ENCODE results near the gene WNT4.

WNT4 gene

GRCh38 chr1:22089134-22089571 is 53.7 kb downstream of the WNT4 start:
- H3K36me3 ChIP-seq (replicated peaks): peaks cover 67% of the 10 kb centered on the region
- H3K27me3 ChIP-seq (ENCODE audit: low read depth): no peaks in the 10 kb centered on the region
- H3K4me1 ChIP-seq: peaks cover 13% of the 10 kb centered on the region; the same call in 1 of the 2 replicates
- no peak for DNase-seq (ENCODE audit: low spot score in 2 of 2)
- no peaks in the 10 kb centered on the region for H3K9me3 ChIP-seq
- H3K4me3 ChIP-seq: no peak overlapping the region
- in situ Hi-C loops (cut with MboI; ENCODE audit: low sequenced_read_pairs): no loop called here

GRCh38 chr1:22088331-22088730 is 54.6 kb downstream of the WNT4 start:
- DNase-seq (ENCODE audit: low spot score in 2 of 2): no peak
- in situ Hi-C loops (cut with MboI; ENCODE audit: low sequenced_read_pairs): no loop called here
- Histone ChIP-seq H3K36me3 (replicated peaks) (peaks cover 64% of the 10 kb centered on the region), H3K4me3 (no peak overlapping the region), H3K27me3 (ENCODE audit: low read depth) (no peaks in the 10 kb centered on the region), H3K9me3 (no peaks in the 10 kb centered on the region), H3K4me1 (peaks cover 13% of the 10 kb centered on the region; the same call in 1 of the 2 replicates)

GRCh38 chr1:22080191-22080590 is 62.7 kb downstream of the WNT4 start:
- Histone ChIP-seq H3K4me3 (no peak overlapping the region), H3K27me3 (ENCODE audit: low read depth) (no peaks in the 10 kb centered on the region), H3K4me1 (peaks cover 35% of the 10 kb centered on the region), H3K9me3 (no peaks in the 10 kb centered on the region), H3K36me3 (replicated peaks) (peaks cover 27% of the 10 kb centered on the region)
- in situ Hi-C loops (cut with MboI; ENCODE audit: low sequenced_read_pairs): no loop called here
- peak in 1 of 2 experiments; percentile 89 for DNase-seq (ENCODE audit: low spot score in 2 of 2)

GRCh38 chr1:22078133-22078532 is 64.8 kb downstream of the WNT4 start:
- Histone ChIP-seq H3K4me1 (peaks cover 50% of the 10 kb centered on the region), H3K9me3 (no peaks in the 10 kb centered on the region), H3K27me3 (ENCODE audit: low read depth) (no peaks in the 10 kb centered on the region), H3K4me3 (no peak overlapping the region), H3K36me3 (replicated peaks) (peaks cover 19% of the 10 kb centered on the region)
- in situ Hi-C loops (cut with MboI; ENCODE audit: low sequenced_read_pairs): no loop called here
- no peak for DNase-seq (ENCODE audit: low spot score in 2 of 2)

- H3K36me3 ChIP-seq (replicated peaks): peaks cover 19% of the 10 kb centered on the region
- peak; percentile 35 to 56 for DNase-seq (ENCODE audit: low spot score in 2 of 2)
- in situ Hi-C loops (cut with MboI; ENCODE audit: low sequenced_read_pairs): no loop called here
- H3K4me3 ChIP-seq: no peak overlapping the region
- peaks cover 50% of the 10 kb centered on the region for H3K4me1 ChIP-seq
- no peaks in the 10 kb centered on the region for H3K9me3 ChIP-seq
- no peaks in the 10 kb centered on the region for H3K27me3 ChIP-seq (ENCODE audit: low read depth)
Observed at GRCh38 chr1:22077728-22078127, 65.2 kb downstream of the WNT4 start.

GRCh38 chr1:22076346-22076745 is 66.6 kb downstream of the WNT4 start:
- peaks cover 50% of the 10 kb centered on the region for H3K4me1 ChIP-seq
- no peak for DNase-seq (ENCODE audit: low spot score in 2 of 2)
- in situ Hi-C loops (cut with MboI; ENCODE audit: low sequenced_read_pairs): no loop called here
- H3K27me3 ChIP-seq (ENCODE audit: low read depth): no peaks in the 10 kb centered on the region
- H3K4me3 ChIP-seq: no peak overlapping the region
- peaks cover 10% of the 10 kb centered on the region for H3K36me3 ChIP-seq (replicated peaks)
- H3K9me3 ChIP-seq: no peaks in the 10 kb centered on the region

GRCh38 chr1:22075718-22076117 is 67.2 kb downstream of the WNT4 start:
- in situ Hi-C loops (cut with MboI; ENCODE audit: low sequenced_read_pairs): no loop called here

GRCh38 chr1:22074803-22075202 is 68.1 kb downstream of the WNT4 start:
- peaks cover 46% of the 10 kb centered on the region for H3K4me1 ChIP-seq
- no peak overlapping the region for H3K4me3 ChIP-seq
- no peaks in the 10 kb centered on the region for H3K9me3 ChIP-seq
- no peaks in the 10 kb centered on the region for H3K27me3 ChIP-seq (ENCODE audit: low read depth)
- peak in 1 of 2 experiments; percentile 52 for DNase-seq (ENCODE audit: low spot score in 2 of 2)
- H3K36me3 ChIP-seq (replicated peaks): peaks cover 9% of the 10 kb centered on the region
- in situ Hi-C loops (cut with MboI; ENCODE audit: low sequenced_read_pairs): no loop called here

More at GRCh38 chr1:22075718-22076117, 67.2 kb downstream of the WNT4 start:
- Histone ChIP-seq H3K36me3 (replicated peaks) (peaks cover 9% of the 10 kb centered on the region), H3K27me3 (ENCODE audit: low read depth) (no peaks in the 10 kb centered on the region), H3K9me3 (no peaks in the 10 kb centered on the region), H3K4me3 (no peak overlapping the region), H3K4me1 (peaks cover 50% of the 10 kb centered on the region)
- no peak for DNase-seq (ENCODE audit: low spot score in 2 of 2)

GRCh38 chr1:22071511-22071910 is 71.4 kb downstream of the WNT4 start:
- peaks cover 2% of the 10 kb centered on the region for H3K36me3 ChIP-seq (replicated peaks)
- DNase-seq (ENCODE audit: low spot score in 2 of 2): no peak
- H3K27me3 ChIP-seq (ENCODE audit: low read depth): no peaks in the 10 kb centered on the region
- no peaks in the 10 kb centered on the region for H3K9me3 ChIP-seq
- peaks cover 19% of the 10 kb centered on the region for H3K4me1 ChIP-seq
- H3K4me3 ChIP-seq: no peak overlapping the region
- in situ Hi-C loops (cut with MboI; ENCODE audit: low sequenced_read_pairs): no loop called here

Measured in HAP-1 (cell line).